ENCODE results near the gene AMOTL2. TPM values are rescaled to one million over a fixed set of nuclear protein-coding genes. Genes with fewer than 3 reads are reported as not detected.

Gene AMOTL2
- polyA plus RNA-seq, 3 donors, result 13.8 to 174 (median 45.0) TPM

- H3K27ac ChIP-seq (ENCODE audit: low read depth, low read length), result no peak overlapping the region
- WGBS, 3 donors, result 59 to 75% (median 65%) methylated on average over 6 of the region's 6 CpGs
Observed at GRCh38 chr3:134330883-134331810, 43.1 kb downstream of the AMOTL2 start.

- no peak overlapping the region for H3K27ac ChIP-seq (ENCODE audit: low read depth, low read length)
- WGBS, 3 donors, result 86 to 100% (median 89%) methylated on average over 1 of the region's 1 CpG
Observed at GRCh38 chr3:134328846-134329245, 45.4 kb downstream of the AMOTL2 start.

DNA sequence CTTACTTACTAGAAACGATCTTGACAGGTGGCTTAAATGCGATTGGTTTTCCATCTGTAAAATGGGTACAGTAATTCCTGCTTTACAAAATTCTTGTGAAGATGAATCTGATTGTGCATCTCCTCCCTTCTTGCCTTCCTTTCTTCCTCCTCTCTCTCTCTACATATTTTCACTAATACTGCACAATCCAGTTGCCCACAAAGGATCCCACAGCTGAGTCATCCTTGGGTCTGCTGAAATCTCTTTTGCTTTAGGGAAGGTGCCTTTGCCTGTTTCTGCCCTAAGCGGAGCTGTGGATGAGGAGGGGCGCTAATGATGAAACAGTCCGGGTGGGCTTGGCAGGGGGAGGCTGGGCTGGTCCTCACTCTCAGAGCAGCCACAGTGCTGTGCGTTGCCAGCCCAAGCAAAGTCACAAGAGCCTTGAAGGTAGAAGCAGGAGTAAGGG, 46.1 kb downstream of the AMOTL2 start:
- WGBS, 3 donors, result 54 to 76% (median 62%) methylated on average over 6 of the region's 6 CpGs
- no peak overlapping the region for H3K27ac ChIP-seq (ENCODE audit: low read depth, low read length)

DNA sequence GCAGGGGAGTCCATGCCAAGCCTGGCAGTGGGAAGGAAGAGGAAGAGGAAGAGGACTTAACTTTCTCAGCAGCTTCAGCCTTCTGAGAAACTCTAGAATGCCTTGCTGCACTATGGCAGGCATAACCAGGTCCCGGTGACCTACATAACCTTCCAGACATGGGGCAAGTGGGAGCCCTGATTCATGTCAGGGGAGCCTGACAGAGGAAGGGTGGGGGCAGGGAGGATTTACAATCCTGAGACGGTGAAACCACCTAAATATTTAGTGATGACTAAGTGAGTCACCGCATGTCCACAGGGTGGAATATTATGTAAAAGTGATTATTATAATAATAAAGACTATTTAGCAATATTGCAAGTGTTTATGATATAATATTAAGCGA, 46.7 kb downstream of the AMOTL2 start:
- H3K27ac ChIP-seq (ENCODE audit: low read depth, low read length), result peak overlapping the region; percentile 68
- 64 to 90% (median 73%) methylated on average over 4 of the region's 4 CpGs for WGBS, 3 donors

- WGBS, 3 donors, result 56 to 66% (median 59%) methylated on average over 10 of the region's 10 CpGs
- H3K27ac ChIP-seq (ENCODE audit: low read depth, low read length), result peak overlapping the region; percentile 68
Observed at GRCh38 chr3:134326760-134327593, 47.3 kb downstream of the AMOTL2 start.

GRCh38 chr3:134326126-134326525, 48.1 kb downstream of the AMOTL2 start:
- no peak overlapping the region for H3K27ac ChIP-seq (ENCODE audit: low read depth, low read length)
- WGBS, 3 donors, result 55 to 69% (median 56%) methylated on average over 11 of the region's 11 CpGs

GRCh38 chr3:134325706-134326105, 48.5 kb downstream of the AMOTL2 start:
- no peak overlapping the region for H3K27ac ChIP-seq (ENCODE audit: low read depth, low read length)
- 38 to 91% (median 78%) methylated on average over 5 of the region's 5 CpGs for WGBS, 3 donors

DNA sequence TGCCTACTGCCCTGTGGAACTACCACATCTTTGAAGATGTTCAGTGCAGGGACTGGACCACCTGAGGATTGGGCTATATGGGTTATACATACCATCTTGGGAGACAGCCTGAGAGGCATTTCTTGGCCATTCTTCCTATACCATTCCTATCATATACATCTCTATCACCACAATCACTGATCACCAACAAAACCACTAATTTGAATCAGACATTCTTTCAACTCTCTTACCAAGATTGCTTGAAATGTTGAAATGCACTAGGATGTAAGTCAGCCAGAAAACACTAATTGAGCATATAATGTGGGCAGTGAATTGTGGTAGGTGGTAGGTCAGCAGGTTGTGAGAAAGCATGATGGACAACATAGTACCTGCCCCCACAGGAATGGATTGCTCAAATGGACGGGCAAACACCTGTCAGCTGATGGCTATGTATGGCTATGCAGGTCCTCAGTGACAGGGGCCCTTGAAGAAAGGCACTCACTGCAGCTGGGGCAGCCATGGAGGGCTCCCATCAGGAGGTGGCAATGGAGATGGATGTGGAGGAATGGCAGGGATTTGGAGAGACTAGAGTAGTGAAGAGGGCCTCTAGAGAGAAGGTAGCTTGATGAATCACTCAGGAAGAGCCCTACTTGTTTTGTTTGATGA, 49.1 kb downstream of the AMOTL2 start:
- no peak overlapping the region for H3K27ac ChIP-seq (ENCODE audit: low read depth, low read length)
- 74 to 88% (median 85%) methylated on average over 1 of the region's 1 CpG for WGBS, 3 donors

DNA sequence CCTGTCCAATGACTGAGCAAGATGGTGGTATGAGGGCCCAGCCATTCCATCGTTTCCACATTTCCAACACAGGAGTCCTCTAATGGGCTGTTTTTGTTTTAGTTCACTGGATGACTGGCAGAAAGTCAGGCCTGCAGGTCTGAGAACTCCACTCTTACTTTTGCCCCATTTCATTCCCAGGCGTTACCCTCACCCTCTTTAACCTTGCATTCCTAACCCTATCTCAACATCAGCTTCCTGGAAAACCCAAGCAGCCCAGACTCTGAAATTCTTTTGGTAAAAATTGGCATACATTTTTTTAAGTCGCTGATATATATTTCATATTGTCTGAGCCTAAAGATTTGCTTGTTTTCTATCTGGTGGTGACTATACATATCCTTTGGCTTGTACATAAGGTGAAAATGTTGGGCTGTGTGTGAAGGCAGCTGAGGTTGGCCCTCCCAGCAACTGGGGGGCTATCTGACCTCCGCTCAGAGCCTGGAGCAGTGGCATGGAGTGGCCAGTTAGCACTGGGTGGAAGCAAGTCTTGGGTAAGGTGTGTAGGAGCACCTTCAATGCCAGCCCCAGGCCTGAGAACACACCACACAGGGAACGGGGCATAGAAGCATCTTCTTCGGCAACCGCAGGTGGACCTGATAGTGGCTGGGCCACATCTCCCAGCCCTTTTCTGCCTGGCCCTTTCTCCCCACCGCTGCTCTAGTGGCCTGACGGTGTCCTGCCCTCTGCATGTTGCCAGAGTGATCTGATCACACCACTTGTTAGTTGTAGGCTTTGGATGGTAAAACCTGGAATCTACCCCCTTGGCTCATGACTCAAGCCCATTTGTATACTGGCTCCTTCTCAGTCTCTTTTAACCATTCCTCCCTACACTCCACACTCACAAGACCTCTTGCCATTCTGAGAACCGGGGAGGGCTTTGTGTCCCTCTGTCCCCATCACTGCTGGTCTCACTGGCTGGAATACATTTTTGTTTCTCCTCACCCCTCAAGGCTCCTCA, 50.0 kb downstream of the AMOTL2 start:
- WGBS, 3 donors, result 86 to 92% (median 88%) methylated on average over 10 of the region's 10 CpGs
- H3K27ac ChIP-seq (ENCODE audit: low read depth, low read length), result no peak overlapping the region

DNA sequence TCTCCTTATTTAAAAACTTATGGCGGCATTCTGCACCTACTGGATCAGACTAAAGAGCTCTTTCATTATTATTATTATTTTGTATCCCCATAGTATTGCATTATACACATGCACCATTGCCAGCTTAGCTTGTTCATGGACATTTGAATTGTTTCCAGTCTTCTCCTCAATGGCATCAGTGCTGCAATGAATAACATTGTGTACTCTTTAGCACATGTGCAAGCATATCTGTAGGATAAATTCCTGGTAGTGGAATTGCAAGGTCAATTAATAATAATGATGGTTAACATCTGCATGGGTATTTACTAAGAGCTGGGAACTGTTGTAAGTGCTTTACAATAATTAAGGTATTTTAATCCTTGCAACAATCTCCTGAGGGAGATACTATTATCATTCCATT, 52.0 kb downstream of the AMOTL2 start:
- no peak overlapping the region for H3K27ac ChIP-seq (ENCODE audit: low read depth, low read length)
- 89 to 100% (median 97%) methylated on average over 1 of the region's 1 CpG for WGBS, 3 donors

DNA sequence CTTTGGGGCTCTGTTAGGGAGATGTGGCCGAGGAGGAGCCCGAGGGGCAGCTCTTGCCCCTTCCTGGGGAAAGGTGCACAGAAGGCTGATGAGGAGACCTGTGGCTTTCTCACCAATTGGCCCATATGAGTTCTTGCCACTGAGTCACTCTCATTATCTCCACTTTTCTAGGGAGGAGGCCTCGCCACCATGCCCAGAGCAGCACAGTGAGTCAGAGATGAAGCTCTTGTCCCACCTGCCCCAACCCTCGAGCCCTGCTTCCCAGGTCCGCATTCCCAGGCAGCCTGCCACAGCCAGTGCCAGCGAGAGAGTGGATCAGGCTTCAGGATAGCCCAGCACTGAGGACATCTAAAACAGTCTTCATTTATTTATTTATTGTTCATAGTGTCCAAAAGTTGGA, 53.5 kb downstream of the AMOTL2 start:
- H3K27ac ChIP-seq (ENCODE audit: low read depth, low read length), result no peak overlapping the region
- 86 to 90% (median 89%) methylated on average over 6 of the region's 6 CpGs for WGBS, 3 donors

DNA sequence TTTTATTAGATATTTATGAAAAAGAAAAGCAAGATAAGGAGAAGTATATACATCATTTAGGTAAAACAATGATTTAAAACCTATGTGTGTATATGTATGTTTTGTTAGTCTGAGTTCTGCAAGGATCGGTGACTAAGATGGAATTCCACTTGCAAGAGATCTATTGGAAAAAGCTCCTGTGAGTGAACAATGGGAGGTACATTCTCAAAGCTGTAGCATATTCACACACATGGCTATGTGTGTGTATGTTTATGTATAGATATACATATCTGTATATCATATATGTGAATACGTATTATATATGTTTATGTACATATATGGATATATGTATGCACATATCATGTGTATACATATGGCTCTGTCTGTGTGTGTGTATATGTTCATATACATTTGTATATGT, 54.3 kb downstream of the AMOTL2 start:
- no peak overlapping the region for H3K27ac ChIP-seq (ENCODE audit: low read depth, low read length)
- WGBS, 3 donors, result 94 to 98% (median 96%) methylated on average over 2 of the region's 2 CpGs

DNA sequence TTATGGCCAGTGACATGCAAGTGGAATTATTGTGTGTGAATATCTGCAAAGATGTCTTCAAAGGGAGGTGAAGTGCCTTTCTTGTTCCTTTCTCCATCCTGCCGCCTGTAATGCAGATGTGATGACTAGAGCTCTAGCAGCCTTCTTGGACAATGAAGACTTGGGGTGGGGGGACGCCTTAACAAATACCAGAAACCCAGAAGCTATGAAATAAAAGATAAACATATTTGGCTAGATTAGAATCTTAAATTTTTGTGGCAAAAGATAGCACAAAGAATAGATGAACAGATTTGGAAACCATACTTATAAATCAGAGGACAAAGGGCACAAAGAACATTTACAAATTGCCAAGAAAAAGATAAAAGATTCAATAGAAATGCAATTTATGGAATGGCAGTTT, 56.1 kb downstream of the AMOTL2 start:
- H3K27ac ChIP-seq (ENCODE audit: low read depth, low read length), result no peak overlapping the region
- WGBS, 3 donors, result 91 to 94% (median 93%) methylated on average over 2 of the region's 2 CpGs

- 92 to 98% (median 95%) methylated on average over 6 of the region's 6 CpGs for WGBS, 3 donors
- no peak overlapping the region for H3K27ac ChIP-seq (ENCODE audit: low read depth, low read length)
Observed at GRCh38 chr3:134317106-134317947, 56.9 kb downstream of the AMOTL2 start.

- 38 to 76% (median 51%) methylated on average over 14 of the region's 14 CpGs for WGBS, 3 donors
- no peak overlapping the region for H3K27ac ChIP-seq (ENCODE audit: low read depth, low read length)
Observed at GRCh38 chr3:134315286-134316106, 58.8 kb downstream of the AMOTL2 start.
